Measurements from ENCODE around the gene NME7. TPM values are rescaled to one million over a fixed set of nuclear protein-coding genes. Genes with fewer than 3 reads are reported as not detected.

NME7 gene
- total RNA-seq, 1 experiment from 2014 or later = 30.3 TPM

DNA sequence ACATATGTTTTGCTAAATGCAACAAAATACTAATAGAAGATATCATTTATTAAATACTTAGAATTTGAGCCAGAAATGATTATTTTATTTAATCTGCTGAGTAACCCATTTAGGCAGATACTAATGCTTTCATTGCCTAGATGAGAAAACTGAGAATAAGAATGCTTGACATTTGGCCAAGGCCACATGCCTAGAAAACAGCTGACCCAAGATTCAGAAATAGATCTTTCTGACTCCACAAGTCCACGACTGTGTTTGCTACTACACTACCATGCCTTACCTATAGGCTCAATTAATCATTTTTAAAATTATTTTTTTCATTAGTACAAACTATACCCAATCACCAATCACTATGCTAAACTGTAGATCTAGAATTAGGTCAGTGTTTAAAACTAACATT is 131.5 kb downstream of the NME7 start:
- intact Hi-C loops (cut with micrococcal nuclease; ENCODE audit: unreplicated experiment) = no loop called here
- BruUV-seq (replicated peaks) = no TSS peak
- POLR2A ChIA-PET = no interaction called here

DNA sequence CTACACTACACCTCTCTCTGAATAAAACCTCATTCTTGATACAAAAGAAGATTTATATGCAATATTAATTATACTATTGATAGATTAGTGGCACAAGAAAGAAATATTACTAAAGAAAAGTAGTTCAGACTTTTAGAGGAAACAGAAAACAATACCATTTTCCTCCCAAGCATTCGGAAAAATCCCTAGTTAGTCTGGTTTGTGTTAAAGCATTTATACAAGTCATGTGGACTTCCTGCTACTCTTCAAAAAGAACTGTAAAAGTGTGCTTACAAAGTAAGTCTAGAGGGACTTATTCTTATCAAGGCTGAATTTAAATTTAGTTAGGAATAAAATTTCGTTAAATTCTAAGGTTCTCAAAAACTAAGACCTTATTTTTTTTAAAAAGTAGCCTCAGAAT is 132.0 kb downstream of the NME7 start:
- DNase-seq (ENCODE audit: low read depth, low spot score) = no peak
- intact Hi-C loops (cut with micrococcal nuclease; ENCODE audit: unreplicated experiment) = no loop called here
- Histone ChIP-seq H3K27ac (ENCODE audit: low read length) (no peak overlapping the region), H3K9me3 (ENCODE audit: control insufficient read depth, insufficient read depth, low read depth, low read length) (no peaks in the 10 kb centered on the region), H3K4me1 (ENCODE audit: control insufficient read depth, insufficient read depth, low read length) (no peaks in the 10 kb centered on the region), H3K27me3 (ENCODE audit: control insufficient read depth, insufficient read depth, low read length) (no peaks in the 10 kb centered on the region), H3K36me3 (ENCODE audit: control insufficient read depth, insufficient read depth, low read length) (no peaks in the 10 kb centered on the region), H3K4me3 (ENCODE audit: low read depth in 2 of 2, low read length in 2 of 2) (no peak overlapping the region)
- no TSS peak for BruUV-seq (replicated peaks)
- ChIA-PET CTCF (no interaction called here), POLR2A (no interaction called here)
- in situ Hi-C loops (cut with HindIII; ENCODE audit: low pct_unique_long_range_greater_than_20kb, low sequenced_read_pairs) = no loop called here
- no peak for ATAC-seq
- TF ChIP-seq, protein P1, sequence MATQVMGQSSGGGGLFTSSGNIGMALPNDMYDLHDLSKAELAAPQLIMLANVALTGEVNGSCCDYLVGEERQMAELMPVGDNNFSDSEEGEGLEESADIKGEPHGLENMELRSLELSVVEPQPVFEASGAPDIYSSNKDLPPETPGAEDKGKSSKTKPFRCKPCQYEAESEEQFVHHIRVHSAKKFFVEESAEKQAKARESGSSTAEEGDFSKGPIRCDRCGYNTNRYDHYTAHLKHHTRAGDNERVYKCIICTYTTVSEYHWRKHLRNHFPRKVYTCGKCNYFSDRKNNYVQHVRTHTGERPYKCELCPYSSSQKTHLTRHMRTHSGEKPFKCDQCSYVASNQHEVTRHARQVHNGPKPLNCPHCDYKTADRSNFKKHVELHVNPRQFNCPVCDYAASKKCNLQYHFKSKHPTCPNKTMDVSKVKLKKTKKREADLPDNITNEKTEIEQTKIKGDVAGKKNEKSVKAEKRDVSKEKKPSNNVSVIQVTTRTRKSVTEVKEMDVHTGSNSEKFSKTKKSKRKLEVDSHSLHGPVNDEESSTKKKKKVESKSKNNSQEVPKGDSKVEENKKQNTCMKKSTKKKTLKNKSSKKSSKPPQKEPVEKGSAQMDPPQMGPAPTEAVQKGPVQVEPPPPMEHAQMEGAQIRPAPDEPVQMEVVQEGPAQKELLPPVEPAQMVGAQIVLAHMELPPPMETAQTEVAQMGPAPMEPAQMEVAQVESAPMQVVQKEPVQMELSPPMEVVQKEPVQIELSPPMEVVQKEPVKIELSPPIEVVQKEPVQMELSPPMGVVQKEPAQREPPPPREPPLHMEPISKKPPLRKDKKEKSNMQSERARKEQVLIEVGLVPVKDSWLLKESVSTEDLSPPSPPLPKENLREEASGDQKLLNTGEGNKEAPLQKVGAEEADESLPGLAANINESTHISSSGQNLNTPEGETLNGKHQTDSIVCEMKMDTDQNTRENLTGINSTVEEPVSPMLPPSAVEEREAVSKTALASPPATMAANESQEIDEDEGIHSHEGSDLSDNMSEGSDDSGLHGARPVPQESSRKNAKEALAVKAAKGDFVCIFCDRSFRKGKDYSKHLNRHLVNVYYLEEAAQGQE (IDR thresholded peaks at IDR 0.05; ENCODE audit: insufficient read depth in 1 of 2, low read depth in 2 of 2, low read length in 1 of 2) = no peak

More for the DNA sequence above, 131.5 kb downstream of the NME7 start:
- Histone ChIP-seq H3K36me3 (ENCODE audit: control insufficient read depth, insufficient read depth, low read length) (no peaks in the 10 kb centered on the region), H3K27me3 (ENCODE audit: control insufficient read depth, insufficient read depth, low read length) (no peaks in the 10 kb centered on the region), H3K9me3 (ENCODE audit: control insufficient read depth, insufficient read depth, low read depth, low read length) (no peaks in the 10 kb centered on the region), H3K4me3 (ENCODE audit: low read depth in 2 of 2, low read length in 2 of 2) (no peak overlapping the region), H3K27ac (ENCODE audit: low read length) (no peak overlapping the region), H3K4me1 (ENCODE audit: control insufficient read depth, insufficient read depth, low read length) (no peaks in the 10 kb centered on the region)
- ATAC-seq (no peak), DNase-seq (ENCODE audit: low read depth, low spot score) (no peak)
- CTCF ChIA-PET = no interaction called here
- TF ChIP-seq TCF7L2 (IDR thresholded peaks at IDR 0.05; ENCODE audit: low read depth, low read length) (no peak), POLR2AphosphoS5 (IDR thresholded peaks at IDR 0.05; ENCODE audit: low read depth, low read length) (no peak)
- in situ Hi-C loops (cut with HindIII; ENCODE audit: low pct_unique_long_range_greater_than_20kb, low sequenced_read_pairs) = no loop called here

DNA sequence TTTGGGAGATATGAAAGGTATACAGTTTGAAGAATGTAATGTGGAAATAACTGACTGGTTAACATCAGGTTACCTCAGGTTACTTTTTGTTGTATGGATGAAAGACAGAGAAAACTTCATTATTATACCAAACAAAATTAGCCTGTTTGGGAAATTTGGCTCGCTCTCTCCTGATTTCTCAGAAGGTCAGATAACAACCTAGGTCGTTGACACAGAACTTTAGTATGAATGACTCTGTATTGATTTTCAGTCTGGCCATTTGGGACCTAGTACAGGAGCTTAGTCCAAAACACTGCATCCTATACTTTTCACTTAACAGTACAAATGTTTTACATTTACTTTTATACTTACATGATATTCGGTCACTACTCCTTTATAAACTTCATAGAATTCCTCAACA is 132.8 kb downstream of the NME7 start:
- no peak for ATAC-seq
- H3K36me3 ChIP-seq (ENCODE audit: control insufficient read depth, insufficient read depth, low read length) = no peaks in the 10 kb centered on the region
- H3K27ac ChIP-seq (ENCODE audit: low read length) = no peak overlapping the region
- no peaks in the 10 kb centered on the region for H3K9me3 ChIP-seq (ENCODE audit: control insufficient read depth, insufficient read depth, low read depth, low read length)
- ChIA-PET CTCF (no interaction called here), POLR2A (no interaction called here)
- no peak overlapping the region for H3K4me3 ChIP-seq (ENCODE audit: low read depth in 2 of 2, low read length in 2 of 2)
- H3K4me1 ChIP-seq (ENCODE audit: control insufficient read depth, insufficient read depth, low read length) = no peaks in the 10 kb centered on the region
- intact Hi-C loops (cut with micrococcal nuclease; ENCODE audit: unreplicated experiment) = no loop called here
- DNase-seq (ENCODE audit: low read depth, low spot score) = no peak
- TF ChIP-seq TCF7L2 (IDR thresholded peaks at IDR 0.05; ENCODE audit: low read depth, low read length) (no peak), SIN3A (IDR thresholded peaks at IDR 0.05; ENCODE audit: borderline replicate concordance, insufficient read depth, low read depth, low read length) (no peak), POLR2AphosphoS5 (IDR thresholded peaks at IDR 0.05; ENCODE audit: low read depth, low read length) (no peak), CTCF (IDR thresholded peaks at IDR 0.05) (no peak)
- TF ChIP-seq, protein P1 (IDR thresholded peaks at IDR 0.05; ENCODE audit: insufficient read depth in 1 of 2, low read depth in 2 of 2, low read length in 1 of 2) = no peak
- H3K27me3 ChIP-seq (ENCODE audit: control insufficient read depth, insufficient read depth, low read length) = no peaks in the 10 kb centered on the region
- no TSS peak for BruUV-seq (replicated peaks)
- in situ Hi-C loops (cut with HindIII; ENCODE audit: low pct_unique_long_range_greater_than_20kb, low sequenced_read_pairs) = no loop called here
